GM21423 (cell line): ENCODE data around the gene MYO10.
A peak's percentile ranks its signal among the peaks of the same experiment; 100 is the strongest.

Source experiments
- ATAC-seq: cut with Tn5 transposase; IDR thresholded peaks from one replicate; pipeline ENCODE4 v1.9.1; 2021; ENCODE audit warnings: mild to moderate bottlenecking, moderate library complexity; ENCODE audit not compliant: unreplicated experiment

Gene MYO10

DNA sequence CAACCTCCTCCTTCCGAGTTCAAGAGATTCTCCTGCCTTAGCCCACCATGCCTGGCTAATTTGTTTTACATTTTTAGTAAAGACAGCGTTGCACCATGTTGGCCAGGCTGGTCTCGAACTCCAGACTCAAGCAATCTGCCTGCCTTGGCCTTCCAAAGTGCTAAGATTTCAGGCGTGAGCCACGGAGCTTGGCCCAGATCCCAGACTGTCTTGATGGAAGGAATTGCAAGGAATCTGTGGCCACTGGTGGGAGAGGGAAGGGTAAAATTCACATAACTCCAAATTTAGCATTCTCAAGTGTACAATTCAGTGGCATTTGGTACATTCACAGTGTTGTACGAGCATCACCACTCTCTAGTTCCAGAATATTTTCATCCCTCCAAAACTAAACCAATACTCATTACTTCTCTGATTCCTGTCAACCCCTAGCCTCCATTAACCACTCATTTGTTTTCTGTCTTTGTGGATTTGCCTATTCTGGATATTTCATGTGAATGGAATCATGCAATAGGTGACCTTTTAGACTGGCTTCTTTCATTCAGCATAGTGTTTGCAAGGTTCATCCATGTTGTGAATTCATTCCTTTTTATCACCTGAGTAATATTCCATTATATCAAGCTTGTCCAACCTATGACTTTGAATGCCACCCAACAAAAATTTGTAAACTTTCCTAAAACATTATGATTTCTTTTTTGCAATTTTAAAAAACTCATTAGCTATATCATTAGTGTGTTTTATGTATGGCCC is 8.9 kb upstream of the MYO10 start:
- ATAC-seq, result no peak

DNA sequence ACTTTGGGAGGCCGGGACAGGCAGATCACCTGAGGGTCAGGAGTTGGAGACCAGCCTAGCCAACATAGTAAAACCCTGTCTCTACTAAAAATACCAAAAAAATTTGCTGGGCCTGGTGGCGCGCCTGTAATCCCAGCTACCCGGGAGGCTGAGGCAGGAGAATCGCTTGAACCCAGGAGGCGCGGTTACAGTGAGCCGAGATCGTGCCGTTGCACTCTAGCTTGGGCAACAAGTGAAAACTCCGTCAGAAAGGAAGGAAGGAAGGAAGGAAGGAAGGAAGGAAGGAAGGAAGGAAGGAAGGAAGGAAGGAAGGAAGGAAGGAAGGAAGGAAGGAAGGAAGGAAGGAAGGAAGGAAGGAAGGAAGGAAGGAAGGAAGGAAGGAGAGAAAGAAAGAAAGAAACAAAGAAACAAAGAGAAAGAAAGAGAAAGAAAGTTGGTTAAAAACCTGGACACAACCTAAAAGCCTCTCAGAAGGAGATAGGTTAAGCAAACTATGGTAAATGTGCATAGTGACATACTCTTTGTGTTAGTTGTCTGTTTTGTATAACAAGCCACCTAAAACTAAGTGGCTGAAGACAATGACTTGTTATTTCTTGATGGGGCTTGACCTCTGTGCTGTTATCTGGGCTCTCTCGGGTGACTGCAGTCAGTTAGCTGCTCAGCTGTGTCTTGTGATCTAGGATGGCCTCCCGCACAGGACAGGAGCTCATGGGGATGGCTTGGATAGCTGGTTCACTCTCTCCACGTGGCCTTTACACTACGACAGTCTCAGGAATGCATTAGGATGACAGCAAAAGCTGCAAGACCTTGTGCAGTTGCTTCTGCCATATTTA is 8.0 kb upstream of the MYO10 start:
- no peak for ATAC-seq

DNA sequence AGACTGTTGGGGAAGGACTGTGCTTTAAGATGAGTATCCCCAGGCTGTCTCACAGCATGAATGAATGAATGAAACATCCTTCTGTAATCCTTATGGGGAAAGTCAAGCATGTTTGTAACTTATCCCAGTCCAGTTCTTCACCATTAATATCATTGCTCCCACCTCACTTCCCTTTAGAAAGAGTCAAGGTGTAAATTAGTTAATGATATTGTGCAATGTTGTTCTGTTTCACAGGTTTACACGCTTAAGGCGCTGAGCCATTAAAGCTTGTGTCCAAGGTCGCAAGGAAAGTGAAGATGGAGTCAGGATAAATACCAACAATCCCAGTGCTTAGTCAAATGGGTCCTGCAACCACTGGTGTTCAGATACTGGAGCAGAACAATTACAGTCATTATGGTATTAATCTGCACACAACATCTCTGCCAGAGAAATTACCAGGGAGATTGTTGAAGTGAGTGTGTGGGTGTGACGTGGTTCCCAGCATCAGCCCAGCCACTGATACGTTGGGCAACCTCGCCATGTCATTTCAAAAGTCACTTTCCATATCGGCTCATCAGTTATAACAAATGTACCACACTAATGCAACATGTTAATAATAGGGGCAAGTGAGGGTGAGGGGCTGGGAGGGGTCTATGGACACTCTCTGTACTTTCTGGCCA is 1.5 kb upstream of the MYO10 start:
- no peak for ATAC-seq

DNA sequence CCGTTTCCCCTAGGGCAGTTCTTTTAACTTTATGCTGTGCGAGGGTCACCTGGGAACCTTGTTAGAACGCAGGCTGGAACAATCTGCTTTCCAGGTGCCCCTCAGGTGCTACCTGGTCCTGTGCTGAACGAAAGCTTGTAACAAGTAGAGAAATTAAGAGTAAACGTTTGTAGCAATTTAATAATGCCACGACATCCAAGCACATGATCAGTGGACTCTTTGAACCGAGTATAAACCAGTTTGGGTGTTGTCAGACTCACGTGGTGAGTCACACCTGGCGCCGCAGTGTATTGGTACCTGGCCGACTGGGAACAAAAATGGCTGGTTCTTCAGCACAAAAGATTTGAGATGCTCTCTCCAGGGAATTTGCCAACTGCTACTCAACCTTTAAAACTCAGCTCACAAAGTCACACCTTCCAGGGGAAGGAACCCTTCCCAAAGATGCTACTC is 926 bp upstream of the MYO10 start:
- ATAC-seq, result no peak

DNA sequence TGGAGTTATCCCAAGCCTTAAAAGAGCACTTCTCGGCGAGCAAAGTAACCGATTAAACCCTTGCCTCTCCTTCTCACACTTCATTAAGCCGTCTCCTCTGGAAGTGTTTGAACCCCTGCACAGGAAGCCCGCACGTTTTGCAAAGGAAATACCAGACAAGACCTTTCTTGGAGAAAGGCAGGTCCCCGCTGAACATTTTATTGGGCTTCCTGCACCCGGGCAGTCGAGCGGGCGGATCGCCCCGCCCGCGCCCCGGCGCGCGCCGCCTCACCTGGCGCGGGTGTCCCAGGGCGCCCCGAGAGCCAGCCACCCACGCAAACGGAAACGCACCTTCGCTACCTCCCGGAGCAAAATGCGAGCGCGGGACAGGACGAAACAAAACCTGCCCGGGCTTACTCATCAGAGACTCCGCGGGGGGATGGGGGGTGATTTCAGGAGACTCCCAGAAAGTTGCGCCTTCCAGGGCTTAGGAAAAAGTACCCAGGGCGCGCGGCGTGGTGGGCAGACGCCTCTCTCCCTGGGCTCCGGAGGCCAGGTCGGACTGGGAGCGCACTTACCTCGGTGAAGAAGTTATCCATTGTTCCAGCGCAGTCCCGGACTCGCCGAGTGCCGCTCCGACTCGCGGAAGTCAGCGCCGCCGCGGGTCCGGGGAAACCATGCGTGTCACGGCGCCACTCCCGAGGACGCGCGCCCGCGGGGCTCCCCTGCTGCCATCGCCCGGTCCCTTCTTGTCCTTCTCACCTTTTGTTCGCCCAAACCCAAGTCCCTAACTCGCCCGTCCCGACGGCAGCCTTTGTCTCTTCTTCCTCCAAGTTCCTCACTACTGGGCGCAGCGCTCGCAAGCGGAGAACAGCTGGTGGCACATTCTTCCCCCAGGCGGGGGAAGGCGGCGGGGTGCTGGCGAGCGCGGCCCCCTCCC is 598 bp downstream of the MYO10 start:
- ATAC-seq, result peak; percentile 41

DNA sequence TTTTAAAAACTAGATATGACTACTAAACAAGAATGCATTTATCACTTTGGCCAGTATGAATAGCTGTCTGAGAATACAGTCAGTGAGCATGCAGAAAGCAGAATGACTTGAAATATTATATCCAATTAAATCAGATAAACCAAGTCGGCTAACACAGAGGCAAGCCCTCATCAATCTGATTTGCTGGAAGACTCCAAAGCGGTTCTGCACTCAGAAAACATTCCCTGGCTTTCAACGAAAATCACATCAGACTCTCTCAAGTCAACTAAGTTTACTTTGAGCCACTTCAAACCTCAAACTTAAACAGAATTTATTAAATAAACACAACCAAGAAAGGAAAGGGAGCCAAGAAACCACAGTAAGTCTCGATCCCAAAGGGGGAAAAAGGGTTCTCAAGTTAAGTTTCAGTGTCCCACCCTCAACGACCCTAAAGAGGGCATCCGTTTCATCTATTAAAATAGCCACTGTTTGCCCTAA is 1.4 kb downstream of the MYO10 start:
- ATAC-seq, result no peak

DNA sequence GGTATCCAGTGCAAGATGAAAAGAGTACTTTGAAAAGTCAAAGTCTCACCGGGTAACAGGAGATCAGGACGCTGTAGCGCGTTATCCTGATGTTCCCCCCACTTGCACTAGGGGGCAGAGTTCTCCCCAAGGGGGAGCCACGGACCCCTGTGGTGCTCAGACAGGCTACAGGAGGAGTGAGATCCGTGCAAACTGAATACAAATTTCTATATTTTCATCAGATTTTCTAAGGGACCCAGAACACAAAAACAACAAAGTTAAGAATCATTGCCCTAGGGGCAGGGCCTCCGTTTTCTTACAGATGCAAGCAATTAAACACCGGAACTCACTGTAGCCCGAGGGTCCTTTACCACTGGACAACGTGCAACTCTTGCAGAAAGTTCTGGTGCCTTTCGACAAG is 2.0 kb downstream of the MYO10 start:
- peak; percentile 56 for ATAC-seq

DNA sequence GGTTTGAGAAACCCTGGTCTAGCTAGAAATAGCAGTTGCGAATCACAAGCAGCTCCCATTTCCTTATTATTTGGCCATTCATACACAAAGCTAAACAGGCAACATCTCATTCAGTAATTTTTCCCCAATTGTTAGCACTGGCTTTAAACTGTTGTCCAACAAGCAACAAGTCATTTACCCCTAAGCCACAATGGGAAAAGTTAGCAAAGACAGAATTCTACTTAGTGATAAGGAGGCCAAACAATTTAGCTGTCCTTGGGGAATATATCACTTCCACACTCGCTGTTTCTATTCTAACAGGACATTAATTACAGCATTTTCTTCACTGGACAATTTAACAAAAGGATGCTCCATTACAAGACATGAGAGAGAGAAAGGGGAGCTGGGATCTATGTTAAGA is 2.8 kb downstream of the MYO10 start:
- no peak for ATAC-seq

DNA sequence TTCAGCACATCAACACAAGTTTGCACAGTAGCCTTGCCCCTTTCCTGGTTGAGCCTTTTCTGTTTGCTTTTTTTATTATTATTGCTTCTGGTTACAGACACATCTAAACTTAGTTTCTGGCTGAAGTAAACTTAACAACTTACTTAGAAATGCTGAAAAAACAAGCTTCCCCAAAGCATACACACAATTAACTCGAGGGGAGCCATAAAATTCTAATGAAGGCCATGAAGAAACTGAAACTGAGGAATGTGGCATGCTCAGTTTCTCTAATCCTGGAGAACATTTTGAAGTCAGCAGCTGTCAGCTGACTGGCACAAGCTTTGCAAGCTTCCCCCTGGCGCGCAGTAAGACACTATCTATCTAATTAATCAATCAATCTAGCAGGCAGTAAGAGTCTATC is 3.7 kb downstream of the MYO10 start:
- ATAC-seq, result no peak

DNA sequence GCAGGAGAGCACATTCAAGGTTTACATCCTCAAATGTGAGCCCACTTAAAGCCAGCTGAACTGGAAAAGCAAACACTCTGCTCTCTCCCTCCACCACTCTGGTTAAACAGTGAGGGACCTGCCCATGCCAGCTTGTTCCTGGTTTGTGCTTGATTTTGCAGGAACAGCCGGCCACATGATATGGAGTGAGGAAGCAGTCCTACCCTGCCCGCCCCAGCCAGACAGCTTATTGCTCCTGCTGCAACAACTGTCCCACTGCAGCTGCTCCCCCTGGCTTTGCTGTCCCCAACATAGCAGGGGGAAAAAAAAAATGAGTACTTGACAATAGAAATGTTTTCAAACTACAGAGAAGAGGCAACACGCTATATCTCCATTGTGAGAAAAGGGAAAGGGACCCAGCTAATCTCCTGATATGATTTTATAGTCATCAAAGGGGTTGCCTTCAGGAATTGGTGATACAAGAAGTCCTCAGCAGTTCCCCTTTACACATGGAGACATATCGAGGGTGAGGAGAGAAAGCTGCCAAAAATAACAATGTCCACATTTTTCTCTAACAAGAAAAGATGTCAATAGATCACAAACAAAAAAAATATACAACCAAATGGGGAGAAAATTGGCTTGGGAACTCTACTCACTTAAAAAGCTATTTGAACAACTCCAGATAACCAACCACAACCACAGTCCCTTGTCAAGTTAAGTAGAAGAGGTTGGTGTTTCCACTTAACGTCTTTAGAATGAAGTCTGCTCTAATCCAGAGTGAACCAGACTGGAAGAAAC is 4.6 kb downstream of the MYO10 start:
- ATAC-seq, result no peak

DNA sequence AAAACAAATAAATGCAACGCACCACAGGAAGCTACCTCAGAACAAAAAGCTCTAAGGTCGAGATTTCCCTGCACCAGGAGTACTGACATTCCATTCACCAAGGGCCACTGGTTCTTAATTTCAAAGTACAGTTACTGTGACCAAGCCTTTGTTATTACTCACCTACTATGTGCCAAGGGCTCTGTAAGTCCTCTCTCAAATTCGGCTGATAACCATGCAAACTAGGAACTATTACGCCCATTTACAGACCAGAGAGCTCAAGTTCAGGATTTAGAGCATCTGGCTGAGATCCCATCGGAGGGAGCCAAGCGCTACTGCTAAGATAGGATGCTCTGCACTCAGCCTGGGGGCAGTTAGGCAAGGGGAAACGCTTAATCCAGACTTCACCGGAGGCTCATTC is 5.6 kb downstream of the MYO10 start:
- ATAC-seq, result no peak

DNA sequence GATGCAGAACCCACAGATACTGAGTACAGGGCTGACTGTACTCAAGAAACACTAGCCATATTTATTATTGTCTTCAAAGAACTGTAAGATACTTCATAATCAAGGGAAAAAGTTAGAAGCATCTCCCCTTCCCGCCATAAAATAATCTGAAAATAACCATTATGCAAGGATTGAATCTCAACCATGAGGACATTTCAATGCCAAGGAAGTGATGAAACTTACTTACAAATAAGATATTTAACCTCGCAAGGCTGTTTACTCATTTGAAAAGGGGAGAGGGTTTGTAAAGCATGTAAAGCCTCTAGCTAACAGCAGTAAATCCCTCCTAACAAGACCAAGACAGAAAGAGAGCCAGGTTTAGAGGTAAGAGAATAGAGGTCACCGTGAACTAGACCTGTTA is 6.3 kb downstream of the MYO10 start:
- no peak for ATAC-seq

DNA sequence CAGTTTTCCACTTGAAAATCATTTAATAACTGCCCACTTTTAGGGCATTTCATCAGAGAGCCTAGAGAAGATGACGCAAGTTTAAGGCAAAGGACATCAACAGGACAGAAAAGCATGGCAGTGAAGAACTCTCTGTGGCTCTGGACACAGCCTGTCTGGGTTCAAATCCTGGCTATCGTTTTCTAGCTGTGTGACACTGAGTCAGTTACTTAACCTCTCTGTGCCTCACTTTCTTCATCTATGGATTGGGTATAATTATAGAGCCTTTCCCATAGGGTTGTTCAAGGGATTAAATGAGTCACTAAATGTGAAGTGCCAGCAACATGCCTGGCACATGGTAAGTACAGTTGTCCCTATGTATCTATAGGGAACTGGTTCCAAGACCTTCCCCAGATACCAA is 6.7 kb downstream of the MYO10 start:
- no peak for ATAC-seq

DNA sequence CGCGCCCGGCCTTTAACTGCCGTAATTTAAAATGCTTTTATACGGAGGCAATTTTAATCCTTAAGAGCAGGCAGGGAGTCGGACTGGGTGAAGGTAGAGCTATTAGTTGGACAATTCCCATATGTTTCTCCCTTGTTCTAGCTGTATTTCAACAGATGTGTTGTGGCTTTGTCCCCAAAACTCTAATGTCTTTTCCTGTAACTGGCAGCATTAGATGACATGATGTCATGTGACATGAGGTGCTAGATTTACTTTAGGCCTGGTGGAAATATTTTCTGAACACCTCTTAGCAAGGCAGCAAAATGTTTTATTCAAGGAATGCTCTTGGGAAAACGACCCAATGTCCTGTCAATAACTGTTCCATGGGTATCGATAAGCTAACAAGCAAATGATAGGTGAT is 8.5 kb downstream of the MYO10 start:
- no peak for ATAC-seq

DNA sequence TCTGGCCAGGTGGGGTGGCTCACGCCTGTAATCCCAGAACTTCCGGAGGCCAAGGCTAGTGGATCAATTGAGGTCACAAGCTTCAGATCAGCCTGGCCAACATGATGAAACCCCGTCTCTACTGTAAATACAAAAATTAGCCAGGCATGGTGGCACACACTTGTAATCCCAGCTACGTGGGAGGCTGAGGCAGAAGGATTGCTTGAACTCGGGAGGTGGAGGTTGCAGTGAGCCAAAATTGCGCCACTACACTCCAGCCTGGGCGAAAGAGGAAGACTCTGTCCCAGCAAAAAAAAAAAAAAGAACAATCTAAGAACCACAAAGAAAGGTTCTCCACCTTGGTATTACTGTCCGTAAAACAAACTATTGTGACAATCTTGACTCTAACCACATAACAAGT is 9.7 kb downstream of the MYO10 start:
- ATAC-seq, result no peak

DNA sequence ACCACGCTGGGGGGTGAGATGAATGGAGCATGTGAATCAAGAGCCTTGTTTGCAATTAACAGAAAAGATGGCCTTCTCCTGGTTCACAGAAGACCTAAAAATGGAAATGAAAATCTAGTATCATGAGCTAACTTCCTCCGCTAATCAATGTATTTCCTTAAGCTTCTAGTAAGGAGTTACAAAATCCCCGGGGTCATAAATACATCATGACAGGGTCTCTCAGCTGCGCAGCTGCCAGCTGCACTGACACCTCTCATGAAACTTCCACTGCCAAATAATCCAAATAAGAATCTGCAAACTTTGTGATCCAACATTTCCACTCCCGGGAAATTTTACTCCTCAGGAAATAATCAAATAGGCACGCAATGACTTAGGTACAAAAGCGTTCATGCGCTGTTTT is 11.9 kb downstream of the MYO10 start:
- ATAC-seq, result no peak

DNA sequence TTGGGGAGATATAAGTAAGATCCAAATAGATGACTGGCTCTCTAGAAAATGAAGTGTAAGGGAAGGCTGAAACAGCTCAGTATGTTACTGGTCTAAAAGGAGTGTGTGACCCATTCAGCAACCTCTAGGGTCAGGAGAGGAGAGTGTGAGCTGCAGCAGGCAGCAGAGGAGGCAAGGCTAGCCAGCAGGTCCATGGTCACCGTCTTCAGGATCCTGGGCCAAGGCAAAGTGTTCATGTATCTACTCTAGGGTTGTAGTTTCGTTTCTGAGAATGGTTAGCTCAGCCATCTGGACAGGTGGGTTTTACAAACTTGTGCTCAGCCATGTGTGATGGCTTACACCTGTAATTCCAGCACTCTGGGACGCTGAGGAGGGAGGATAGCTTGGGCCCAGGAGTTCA is 13.7 kb downstream of the MYO10 start:
- peak; percentile 67 for ATAC-seq

DNA sequence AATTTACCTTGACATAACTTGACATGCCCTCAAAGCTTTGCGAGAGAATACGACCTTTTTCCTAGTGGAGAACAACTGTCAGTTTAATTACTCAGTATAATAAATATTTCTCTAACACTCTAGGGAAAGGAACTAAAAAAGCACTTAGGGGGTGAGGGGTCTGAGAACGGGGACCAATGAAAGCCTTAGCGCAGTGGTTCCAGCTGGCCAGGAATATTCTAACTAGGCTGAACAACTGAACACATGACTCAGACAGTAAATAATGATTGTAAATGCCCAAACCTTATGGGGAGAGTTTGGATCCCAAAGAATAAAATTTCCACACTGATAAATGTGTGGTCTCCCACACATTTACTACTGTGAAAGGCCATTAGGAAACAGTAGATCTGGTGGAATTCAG is 14.9 kb downstream of the MYO10 start:
- ATAC-seq, result no peak

DNA sequence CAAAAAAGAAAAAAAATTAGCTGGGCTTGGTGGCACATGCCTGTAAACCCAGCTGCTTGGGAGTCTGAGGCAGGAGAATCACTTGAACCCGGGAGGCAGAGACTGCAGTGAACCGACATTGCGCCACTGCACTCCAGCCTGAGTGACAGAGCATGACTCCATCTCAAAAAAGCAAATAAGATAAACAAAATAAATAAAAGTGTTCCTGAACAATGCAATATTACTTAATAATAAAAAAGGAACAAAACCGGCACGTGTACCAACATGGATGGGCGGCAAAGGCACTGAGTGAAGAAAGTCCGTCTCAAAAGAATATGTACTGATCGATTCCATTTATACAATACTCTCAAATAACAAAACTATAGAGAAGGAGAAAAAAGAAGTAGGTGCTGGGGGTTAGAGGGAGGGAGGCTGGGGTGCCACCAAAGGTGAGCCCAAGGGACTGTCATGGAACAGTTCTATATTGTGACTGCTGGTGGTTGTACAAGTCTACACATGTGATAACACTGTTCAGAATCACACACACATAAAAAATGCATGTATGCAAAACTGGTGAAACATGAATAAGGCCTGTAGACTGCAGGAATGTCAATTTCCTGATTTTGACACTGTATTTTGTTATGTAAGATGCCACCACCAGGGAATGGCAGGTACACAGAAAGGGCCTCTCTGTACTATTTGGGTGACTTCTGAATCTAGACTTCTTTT is 15.8 kb downstream of the MYO10 start:
- no peak for ATAC-seq
